ENCODE results near the gene PGBD1. TPM values are rescaled to one million over a fixed set of nuclear protein-coding genes. Genes with fewer than 3 reads are reported as not detected.
"Not testable (repeated sequence)": the region's sequence is repeated elsewhere in the genome, so short reads cannot be mapped to it uniquely, and the experiment has no call there.

PGBD1 gene
- total RNA-seq, 1 donor from 2014 or later = 3.5 TPM

GRCh38 chr6:28291573-28291972, 10.2 kb downstream of the PGBD1 start:
- H3K27me3 ChIP-seq (ENCODE audit: low read depth) = no peaks in the 10 kb centered on the region

GRCh38 chr6:28295326-28295725, 14.0 kb downstream of the PGBD1 start:
- no peak for TF ChIP-seq CTCF (IDR thresholded peaks at IDR 0.05)
- intact Hi-C loops (cut with DNase I) = no loop called here
- Histone ChIP-seq H3K4me3 (no peak overlapping the region), H3K4me1 (no peaks in the 10 kb centered on the region), H3K9me3 (no peaks in the 10 kb centered on the region), H3K36me3 (peaks cover 30% of the 10 kb centered on the region), H3K27me3 (ENCODE audit: low read depth) (no peaks in the 10 kb centered on the region), H3K27ac (no peak overlapping the region)
- no peak for DNase-seq
- no peak for ATAC-seq

More at GRCh38 chr6:28291573-28291972, 10.2 kb downstream of the PGBD1 start:
- Histone ChIP-seq H3K4me1 (no peaks in the 10 kb centered on the region), H3K36me3 (peaks cover 35% of the 10 kb centered on the region), H3K4me3 (no peak overlapping the region), H3K9me3 (no peaks in the 10 kb centered on the region), H3K27ac (no peak overlapping the region)
- TF ChIP-seq CTCF (IDR thresholded peaks at IDR 0.05) = no peak
- intact Hi-C loops (cut with DNase I) = no loop called here
- no peak for ATAC-seq
- DNase-seq = no peak

GRCh38 chr6:28296520-28297060, 15.2 kb downstream of the PGBD1 start:
- H3K4me1 ChIP-seq = no peaks in the 10 kb centered on the region
- no peaks in the 10 kb centered on the region for H3K27me3 ChIP-seq (ENCODE audit: low read depth)
- ATAC-seq (no peak), DNase-seq (no peak)
- no peaks in the 10 kb centered on the region for H3K9me3 ChIP-seq
- H3K27ac ChIP-seq = no peak overlapping the region
- TF ChIP-seq CTCF (IDR thresholded peaks at IDR 0.05) = no peak
- H3K4me3 ChIP-seq = no peak overlapping the region
- H3K36me3 ChIP-seq = peaks cover 39% of the 10 kb centered on the region
- intact Hi-C loops (cut with DNase I) = no loop called here

GRCh38 chr6:28303570-28303969, 22.2 kb downstream of the PGBD1 start:
- TF ChIP-seq CTCF (IDR thresholded peaks at IDR 0.05) = no peak
- Histone ChIP-seq H3K4me1 (no peaks in the 10 kb centered on the region), H3K4me3 (no peak overlapping the region), H3K27me3 (ENCODE audit: low read depth) (no peaks in the 10 kb centered on the region), H3K9me3 (no peaks in the 10 kb centered on the region), H3K27ac (no peak overlapping the region), H3K36me3 (peaks cover 16% of the 10 kb centered on the region)
- intact Hi-C loops (cut with DNase I) = no loop called here
- ATAC-seq (no peak), DNase-seq (no peak)

- H3K4me1 ChIP-seq, ATAC-seq: not testable (repeated sequence)
Observed at GRCh38 chr6:28306363-28306762, 25.0 kb downstream of the PGBD1 start.

GRCh38 chr6:28311139-28311823, 29.9 kb downstream of the PGBD1 start:
- no peaks in the 10 kb centered on the region for H3K27me3 ChIP-seq (ENCODE audit: low read depth)
- ATAC-seq = no peak
- H3K9me3 ChIP-seq = no peaks in the 10 kb centered on the region
- H3K4me1 ChIP-seq = no peaks in the 10 kb centered on the region
- no peak overlapping the region for H3K4me3 ChIP-seq
- no peak overlapping the region for H3K27ac ChIP-seq
- TF ChIP-seq CTCF (IDR thresholded peaks at IDR 0.05) = no peak
- DNase-seq = no peak
- intact Hi-C loops (cut with DNase I) = no loop called here
- H3K36me3 ChIP-seq = no peaks in the 10 kb centered on the region

More at GRCh38 chr6:28306363-28306762, 25.0 kb downstream of the PGBD1 start:
- H3K9me3 ChIP-seq; H3K27me3 ChIP-seq (ENCODE audit: low read depth); H3K36me3 ChIP-seq; intact Hi-C loops (cut with DNase I); H3K27ac ChIP-seq; H3K4me3 ChIP-seq; DNase-seq: not testable (repeated sequence)
